ENCODE measurements around the gene KDM4B.
A peak's percentile ranks its signal among the peaks of the same experiment; 100 is the strongest.

KDM4B gene

DNA sequence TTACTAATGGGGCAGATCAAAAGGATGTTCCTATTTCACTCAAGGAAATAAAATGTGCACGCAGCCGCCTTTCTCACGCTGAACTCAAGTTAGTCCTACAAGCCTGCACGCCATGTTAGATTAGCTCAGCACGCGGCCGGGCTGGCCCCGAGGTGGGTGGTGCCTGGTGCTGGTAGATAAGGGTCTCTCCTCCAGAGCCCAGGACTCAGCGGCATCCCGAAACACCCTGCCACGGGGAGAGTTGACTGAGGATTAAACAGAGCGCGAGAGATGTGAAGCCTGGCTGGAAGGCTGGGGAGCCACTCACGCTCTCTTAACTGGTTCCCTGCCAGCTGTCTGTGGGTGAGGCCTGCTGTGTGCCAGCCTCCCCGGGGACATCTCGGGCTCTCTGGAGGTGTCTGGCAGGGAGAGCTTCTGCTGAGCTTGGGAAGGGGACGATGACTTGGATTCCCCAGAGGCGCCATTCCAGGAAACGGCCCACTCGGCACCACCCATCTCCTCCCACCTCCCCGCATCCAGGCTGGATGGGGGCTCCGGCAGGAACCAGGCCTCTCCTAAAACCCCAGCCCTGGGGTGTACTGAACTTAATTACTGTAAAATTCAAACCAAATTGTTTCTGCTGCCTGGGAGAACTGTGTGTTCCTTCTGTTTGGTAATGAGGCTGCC is 122.2 kb downstream of the KDM4B start:
- Histone ChIP-seq H4K20me1 (peaks cover 70 to 95% (median 88%) of the 10 kb centered on the region in 11 experiments), H3K27ac (peak overlapping the region in 7 of 11 experiments; percentile 7 to 60 (median 41); a peak in 12 of 22 replicates), H3K4me1 (peaks cover 16 to 66% (median 46%) of the 10 kb centered on the region in 10 experiments), H3K9ac (peak overlapping the region in 8 of 11 experiments; percentile 15 to 60 (median 44); a peak in 13 of 22 replicates), H3K4me3 (no peak overlapping the region), H3K36me3 (peaks cover 17 to 81% (median 41%) of the 10 kb centered on the region in 11 experiments; a peak in 20 of 22 replicates), H3K4me2 (peak overlapping the region; percentile 43 to 87 (median 80)), H3K27me3 (no peaks in the 10 kb centered on the region), H3K9me3 (replicated peaks in 1 of 11) (peaks cover 0 to 10% (median 3%) of the 10 kb centered on the region in 11 experiments; a peak in 14 of 22 replicates)
- TF ChIP-seq Cebpa-rat (IDR thresholded peaks at IDR 0.05) = no peak

DNA sequence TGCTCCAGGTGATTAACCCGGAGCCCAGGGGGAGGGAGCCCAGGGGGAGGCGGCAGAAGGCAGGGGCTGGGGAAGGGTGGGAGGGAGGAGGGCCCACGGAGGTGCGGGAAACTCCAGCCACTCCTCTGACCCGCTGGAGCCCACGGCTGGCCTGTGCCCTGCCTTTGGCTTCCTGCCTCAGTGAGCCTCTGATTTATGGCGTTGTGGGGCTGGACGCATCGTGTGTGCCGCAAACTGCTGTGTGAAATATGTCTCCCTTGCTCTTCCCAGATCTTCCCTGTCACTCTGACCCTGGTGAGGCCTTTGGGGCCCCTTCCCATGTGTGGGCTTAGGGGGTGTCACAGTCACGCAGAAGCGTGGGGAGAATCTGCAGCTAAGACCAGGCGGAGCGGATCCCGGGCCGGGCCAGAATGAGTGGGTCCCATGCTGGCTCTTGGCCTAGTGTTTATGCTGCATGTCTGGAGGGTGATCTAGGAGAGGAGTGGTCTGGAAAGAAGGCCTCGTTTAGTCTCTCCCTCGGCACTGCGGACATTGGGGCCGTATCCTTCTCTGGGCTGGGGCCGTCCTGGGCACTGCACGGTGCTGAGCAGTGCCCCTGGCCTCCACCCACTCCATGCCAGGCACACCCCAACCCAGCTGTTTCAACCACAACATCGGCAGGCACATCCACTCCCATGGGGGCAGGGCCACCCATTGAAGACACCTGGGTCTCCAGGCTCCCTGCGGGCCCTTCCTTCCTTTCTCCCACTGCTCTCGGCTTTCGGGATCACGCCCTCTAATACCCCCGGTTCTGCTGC is 123.0 kb downstream of the KDM4B start:
- TF ChIP-seq Cebpa-rat (IDR thresholded peaks at IDR 0.05) = no peak

DNA sequence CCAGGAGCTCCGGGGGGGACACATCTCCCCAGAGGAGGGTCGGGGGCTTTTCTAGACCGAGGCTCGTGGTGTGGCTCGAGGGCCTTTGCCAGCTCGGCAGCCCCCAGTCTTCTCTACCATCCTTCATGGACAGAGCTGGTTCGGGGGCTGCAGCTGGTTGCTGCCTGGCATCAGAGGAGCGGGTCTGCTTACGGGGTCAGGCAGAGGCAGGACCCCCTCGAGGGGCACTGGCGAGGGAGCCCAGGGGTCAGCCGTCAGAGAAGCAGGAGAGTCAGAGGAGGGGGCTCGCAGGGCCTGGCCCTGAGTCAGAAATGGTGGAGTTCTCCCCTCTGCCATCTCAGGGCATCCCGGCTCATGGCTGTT is 123.5 kb downstream of the KDM4B start:
- H3K4me1 ChIP-seq = peaks cover 16 to 53% (median 42%) of the 10 kb centered on the region in 10 experiments
- H3K27me3 ChIP-seq = no peaks in the 10 kb centered on the region
- TF ChIP-seq Cebpa-rat (IDR thresholded peaks at IDR 0.05) = no peak
- peak overlapping the region in 3 of 11 experiments; percentile 5 to 60 (median 8); a peak in 2 of 22 replicates for H3K27ac ChIP-seq
- H3K9ac ChIP-seq = peak overlapping the region in 7 of 11 experiments; percentile 18 to 56 (median 32); a peak in 10 of 22 replicates
- H4K20me1 ChIP-seq = peaks cover 58 to 95% (median 74%) of the 10 kb centered on the region in 11 experiments
- peaks cover 11 to 23% (median 17%) of the 10 kb centered on the region in 11 experiments for H3K9me3 ChIP-seq (replicated peaks in 1 of 11)
- peaks cover 21 to 81% (median 41%) of the 10 kb centered on the region in 11 experiments; a peak in 20 of 22 replicates for H3K36me3 ChIP-seq
- H3K4me2 ChIP-seq = peak overlapping the region in 8 of 11 experiments; percentile 65 to 87 (median 83); a peak in 16 of 22 replicates
- no peak overlapping the region for H3K4me3 ChIP-seq

More for the DNA sequence above, 123.0 kb downstream of the KDM4B start:
- peaks cover 16 to 59% (median 45%) of the 10 kb centered on the region in 10 experiments for H3K4me1 ChIP-seq
- H3K9ac ChIP-seq = peak overlapping the region in 7 of 11 experiments; percentile 18 to 60 (median 53); a peak in 11 of 22 replicates
- H4K20me1 ChIP-seq = peaks cover 62 to 95% (median 80%) of the 10 kb centered on the region in 11 experiments
- peaks cover 21 to 81% (median 41%) of the 10 kb centered on the region in 11 experiments; a peak in 20 of 22 replicates for H3K36me3 ChIP-seq
- peak overlapping the region in 10 of 11 experiments; percentile 47 to 87 (median 81); a peak in 18 of 22 replicates for H3K4me2 ChIP-seq
- H3K4me3 ChIP-seq = no peak overlapping the region
- H3K9me3 ChIP-seq (replicated peaks in 1 of 11) = peaks cover 5 to 17% (median 11%) of the 10 kb centered on the region in 11 experiments; a peak in 21 of 22 replicates
- H3K27me3 ChIP-seq = no peaks in the 10 kb centered on the region
- peak overlapping the region in 4 of 11 experiments; percentile 41 to 60 (median 52); a peak in 6 of 22 replicates for H3K27ac ChIP-seq

DNA sequence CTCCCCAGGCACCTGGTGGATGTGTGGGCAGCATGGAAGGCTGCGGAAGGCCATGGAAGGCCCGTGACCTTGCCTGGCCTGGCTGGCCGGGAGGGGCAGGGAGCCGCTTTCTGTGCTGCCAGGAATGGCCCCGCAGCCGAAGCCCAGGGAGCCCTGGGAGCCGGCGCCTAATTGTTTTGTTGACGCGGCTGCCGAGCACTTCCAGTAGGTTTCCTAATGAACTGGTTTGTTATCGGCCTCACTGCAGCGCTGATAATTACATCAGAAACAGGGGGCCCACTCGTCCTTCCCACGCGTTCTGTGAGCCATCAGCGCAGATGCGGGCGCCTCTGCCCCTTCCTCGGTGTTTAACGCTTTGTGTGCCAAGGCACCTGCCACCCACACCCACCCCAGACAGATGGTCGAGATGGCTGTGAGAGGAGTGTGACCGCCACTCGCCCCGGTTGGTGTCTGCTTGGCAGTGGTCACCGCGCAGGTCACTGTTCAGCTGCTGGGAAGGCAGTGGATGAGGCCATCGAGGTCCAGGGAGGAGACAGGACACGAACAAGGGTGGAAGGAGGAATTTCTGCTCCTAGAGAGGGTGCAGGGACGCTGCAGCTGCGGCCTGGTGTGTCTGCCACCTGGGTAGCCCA is 124.5 kb downstream of the KDM4B start:
- Histone ChIP-seq H4K20me1 (peaks cover 48 to 86% (median 66%) of the 10 kb centered on the region in 11 experiments), H3K36me3 (peaks cover 23 to 81% (median 43%) of the 10 kb centered on the region in 11 experiments), H3K27ac (no peak overlapping the region), H3K4me1 (peaks cover 16 to 45% (median 33%) of the 10 kb centered on the region in 10 experiments), H3K9me3 (replicated peaks in 1 of 11) (peaks cover 20 to 33% (median 26%) of the 10 kb centered on the region in 11 experiments), H3K9ac (no peak overlapping the region), H3K4me2 (no peak overlapping the region), H3K4me3 (no peak overlapping the region), H3K27me3 (no peaks in the 10 kb centered on the region)
- no peak for TF ChIP-seq Cebpa-rat (IDR thresholded peaks at IDR 0.05)

DNA sequence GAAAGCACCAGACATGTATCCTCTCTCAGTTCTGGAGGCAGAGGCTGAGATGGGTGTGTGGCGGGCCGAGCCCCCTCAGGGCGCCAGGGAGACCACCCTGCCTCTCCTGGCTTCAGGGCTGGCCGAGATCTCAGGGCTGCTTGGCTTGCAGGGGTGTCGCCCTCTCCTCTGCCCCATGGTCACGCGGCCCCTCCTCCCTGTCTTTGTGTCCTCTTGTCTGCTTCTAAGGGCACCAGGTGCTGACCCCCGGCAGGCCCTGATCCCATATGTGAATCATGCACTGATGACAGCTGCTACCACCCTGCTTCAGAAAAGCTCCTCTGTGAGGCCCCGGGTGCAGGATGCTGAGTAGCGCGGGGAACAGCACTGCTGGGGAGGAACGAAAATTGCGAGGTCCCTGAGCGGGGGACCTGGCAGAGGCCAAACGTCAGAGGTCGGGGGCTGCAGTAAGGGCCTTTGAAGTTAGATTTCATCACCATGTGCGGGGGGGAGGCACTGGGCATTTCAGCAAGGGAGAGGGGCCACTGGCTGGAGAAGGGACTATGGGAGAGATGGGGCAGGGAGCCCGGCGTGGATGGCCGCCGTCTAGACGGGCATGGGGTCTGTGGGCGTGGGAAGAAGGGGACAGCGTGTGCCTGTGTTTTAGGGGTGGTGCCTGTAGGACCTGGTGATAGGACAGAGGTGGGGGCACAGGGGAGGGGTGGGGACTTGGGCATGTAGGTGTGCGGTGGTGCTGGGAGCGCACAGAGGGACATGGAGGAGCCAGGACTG is 125.2 kb downstream of the KDM4B start:
- H3K36me3 ChIP-seq = peaks cover 30 to 82% (median 46%) of the 10 kb centered on the region in 11 experiments
- no peak overlapping the region for H3K4me2 ChIP-seq
- peaks cover 16 to 40% (median 32%) of the 10 kb centered on the region in 10 experiments for H3K4me1 ChIP-seq
- peaks cover 43 to 79% (median 60%) of the 10 kb centered on the region in 11 experiments for H4K20me1 ChIP-seq
- H3K27ac ChIP-seq = no peak overlapping the region
- H3K4me3 ChIP-seq = no peak overlapping the region
- H3K9me3 ChIP-seq (replicated peaks in 1 of 11) = peaks cover 28 to 40% (median 33%) of the 10 kb centered on the region in 11 experiments
- no peak overlapping the region for H3K9ac ChIP-seq
- TF ChIP-seq Cebpa-rat (IDR thresholded peaks at IDR 0.05) = no peak
- H3K27me3 ChIP-seq = no peaks in the 10 kb centered on the region

DNA sequence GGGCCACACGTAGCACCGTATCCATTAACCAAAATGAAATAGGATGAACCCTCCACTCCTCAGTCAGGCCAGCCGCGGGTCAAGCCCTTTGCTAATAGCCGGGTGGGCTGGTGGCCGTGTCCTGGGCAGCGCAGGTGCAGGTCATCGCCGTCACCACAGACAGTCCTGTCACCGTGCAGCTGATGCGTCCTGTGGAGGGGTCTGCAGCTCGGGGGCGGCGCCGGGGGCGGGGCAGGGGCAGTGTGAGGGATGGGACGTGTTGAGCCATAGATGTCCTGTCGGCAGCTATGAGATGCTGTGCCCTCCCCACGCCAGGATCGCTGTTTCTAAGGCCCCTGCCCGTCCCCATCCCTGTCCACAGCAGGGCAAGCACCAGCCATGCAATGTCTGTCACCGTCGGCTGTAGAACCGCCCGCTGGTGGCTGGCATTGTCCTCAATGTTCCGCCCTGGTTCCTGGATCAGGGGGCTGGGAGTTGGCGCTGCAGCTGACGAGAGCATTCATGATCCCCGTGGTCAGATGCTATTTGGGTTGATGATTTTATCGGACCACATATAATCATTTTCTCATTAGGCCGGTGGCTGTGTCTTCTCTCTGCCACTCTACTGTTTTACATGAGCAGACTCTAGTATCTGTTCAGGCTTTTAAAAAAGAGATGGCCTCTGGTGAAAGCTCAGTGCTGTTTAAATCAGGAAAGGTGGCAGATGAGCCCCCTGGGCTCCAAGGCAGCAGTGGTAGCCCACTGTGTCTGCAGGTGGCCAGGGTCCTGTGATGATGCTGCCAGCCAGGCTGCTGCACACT is 126.1 kb downstream of the KDM4B start:
- Histone ChIP-seq H3K36me3 (peaks cover 38 to 82% (median 54%) of the 10 kb centered on the region in 11 experiments), H4K20me1 (peaks cover 38 to 71% (median 52%) of the 10 kb centered on the region in 11 experiments), H3K9ac (no peak overlapping the region), H3K9me3 (replicated peaks in 1 of 11) (peaks cover 36 to 48% (median 42%) of the 10 kb centered on the region in 11 experiments), H3K4me3 (no peak overlapping the region), H3K27ac (no peak overlapping the region), H3K27me3 (no peaks in the 10 kb centered on the region), H3K4me1 (peaks cover 10 to 32% (median 24%) of the 10 kb centered on the region in 10 experiments), H3K4me2 (no peak overlapping the region)
- TF ChIP-seq Cebpa-rat (IDR thresholded peaks at IDR 0.05) = no peak

DNA sequence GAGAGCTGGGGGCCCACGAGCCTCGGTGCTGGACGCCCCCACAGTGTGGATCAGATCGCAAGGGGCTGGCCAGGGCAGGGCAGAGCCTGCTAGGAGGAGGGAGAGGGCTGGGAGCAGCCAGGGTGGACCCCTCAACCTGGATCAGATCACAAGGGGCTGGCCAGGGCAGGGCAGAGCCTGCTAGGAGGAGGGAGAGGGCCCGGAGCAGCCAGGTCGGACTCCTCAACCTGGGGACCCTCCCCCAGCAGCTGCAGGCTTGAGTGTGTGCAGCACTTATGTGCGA is 126.6 kb downstream of the KDM4B start:
- Histone ChIP-seq H3K9me3 (replicated peaks in 1 of 11) (peaks cover 41 to 54% (median 46%) of the 10 kb centered on the region in 11 experiments), H3K36me3 (peaks cover 44 to 87% (median 60%) of the 10 kb centered on the region in 11 experiments), H3K9ac (no peak overlapping the region), H3K27ac (no peak overlapping the region), H3K4me2 (no peak overlapping the region), H4K20me1 (peaks cover 37 to 69% (median 52%) of the 10 kb centered on the region in 11 experiments), H3K4me3 (no peak overlapping the region), H3K27me3 (no peaks in the 10 kb centered on the region), H3K4me1 (peaks cover 9 to 30% (median 22%) of the 10 kb centered on the region in 10 experiments)
- no peak for TF ChIP-seq Cebpa-rat (IDR thresholded peaks at IDR 0.05)
